HCT116 (cell line): Measurements from ENCODE around the gene DAP. TPM values are rescaled to one million over a fixed set of nuclear protein-coding genes. Genes with fewer than 3 reads are reported as not detected.

Source experiments
- ATAC-seq: fragments of 200-7000 bp; cut with Tn5 transposase; 2 replicates; pipeline ENCODE4 v1.9.1; 2020; ENCODE audit warnings: mild to moderate bottlenecking, moderate library complexity
- BruUV-seq: library from RNA; stranded (reverse); fragments of 400-500 nt; replicated peaks from 2 replicates; lab custom pipeline; 2021; lab: Mats Ljungman, UMichigan
- CTCF ChIA-PET: fragments of 300-600 bp; sonication (Branson Sonifier 250); formaldehyde crosslinking; loops from one replicate; lab custom pipeline; 2021; ENCODE audit warnings: antibody characterized with exemption; lab: Charles Lee
- POLR2A ChIA-PET: fragments of 300-600, 350-600 bp; sonication (Branson Sonifier 250); formaldehyde crosslinking; loops from one replicate; lab custom pipeline; 2021; ENCODE audit warnings: antibody characterized with exemption; lab: Charles Lee
- RAD21 ChIA-PET, 2 experiments: fragments of 300-600 bp; sonication (Branson Sonifier 250); formaldehyde crosslinking; loops; one replicate each; lab custom pipeline; 2023; ENCODE audit warnings: low total read pairs in 2 of 2; ENCODE audit not compliant: uncharacterized antibody in 2 of 2, unreplicated experiment in 2 of 2, low non-redundant PET in 1 of 2; lab: Charles Lee
- DNase-seq: peaks from one replicate; pipeline ENCODE4 v3.0.0-alpha.2; 2010; ENCODE audit warnings: low read depth, low spot score
- H2AFZ ChIP-seq: fragments of 200-600 bp; shearing (Covaris generic), sonication (generic); 2 replicates; pipeline ENCODE4 v1.6.1; 2017; ENCODE audit warnings: low read depth, mixed run types, mixed read lengths, antibody characterized with exemption, low read length; ENCODE audit not compliant: poor library complexity, severe bottlenecking
- H3K27ac ChIP-seq: 2 replicates; pipeline ENCODE4 v1.5.1; 2012; ENCODE audit warnings: low read depth, low read length
- H3K27me3 ChIP-seq: fragments of 200-600 bp; sonication (generic); 2 replicates; pipeline ENCODE4 v1.6.1; 2016; ENCODE audit warnings: mixed run types, low read length, mixed read lengths; ENCODE audit not compliant: insufficient read depth
- H3K36me3 ChIP-seq, 2 experiments: fragments of 200-500 bp in 1 of 2; fragments of 200-600 bp in 1 of 2; sonication (Bioruptor generic) in 1 of 2; sonication (generic) in 1 of 2; 2 replicates each; pipeline versions ENCODE4 v1.5.1 to v1.6.1; 2014 to 2016; ENCODE audit warnings: low read length in 2 of 2, inconsistent platforms in 1 of 2, mixed read lengths in 1 of 2, mixed run types in 1 of 2; ENCODE audit not compliant: insufficient read depth in 2 of 2, control insufficient read depth in 1 of 2
- H3K4me1 ChIP-seq, 2 experiments: fragments of 200-600 bp in 1 of 2; sonication (generic) in 1 of 2; 2 replicates each; pipeline versions ENCODE4 v1.5.1 to v1.6.1; 2012 to 2017; ENCODE audit warnings: low read length in 2 of 2, inconsistent platforms in 1 of 2, mild to moderate bottlenecking in 1 of 2, mixed read lengths in 1 of 2, mixed run types in 1 of 2, moderate library complexity in 1 of 2; ENCODE audit not compliant: insufficient read depth in 2 of 2, control insufficient read depth in 1 of 2
- H3K4me2 ChIP-seq: fragments of 200-600 bp; sonication (generic); 2 replicates; pipeline ENCODE4 v1.6.1; 2017; ENCODE audit warnings: mixed run types, low read length, mixed read lengths
- H3K4me3 ChIP-seq, 2 experiments: fragments of 200-600 bp in 1 of 2; sonication (generic) in 1 of 2; replicated peaks in 1 of 2; 2 replicates each; pipeline ENCODE4 v1.5.1; 2011 to 2016; ENCODE audit warnings: low read length in 2 of 2, control low read depth in 1 of 2, low read depth in 1 of 2, mild to moderate bottlenecking in 1 of 2, mixed read lengths in 1 of 2, mixed run types in 1 of 2
- H3K79me2 ChIP-seq: fragments of 200-600 bp; sonication (generic); 2 replicates; pipeline ENCODE4 v1.6.1; 2017; ENCODE audit warnings: mild to moderate bottlenecking, mixed run types, low read length, moderate library complexity, mixed read lengths; ENCODE audit not compliant: insufficient read depth
- H3K9ac ChIP-seq: fragments of 200-600 bp; sonication (generic); 2 replicates; pipeline ENCODE4 v1.6.1; 2016; ENCODE audit warnings: low read length, mixed read lengths
- H3K9me2 ChIP-seq: fragments of 200-600 bp; sonication (generic), shearing (Covaris generic); 2 replicates; pipeline ENCODE4 v1.6.1; 2017; ENCODE audit warnings: mixed run types, mild to moderate bottlenecking, moderate library complexity; ENCODE audit not compliant: insufficient read depth
- H3K9me3 ChIP-seq, 2 experiments: fragments of 200-500 bp in 1 of 2; fragments of 200-600 bp in 1 of 2; sonication (Bioruptor generic) in 1 of 2; sonication (generic) in 1 of 2; 2 replicates each; pipeline ENCODE4 v1.6.1; 2014 to 2017; ENCODE audit warnings: low read length in 2 of 2, mixed read lengths in 2 of 2, inconsistent platforms in 1 of 2, low read depth in 1 of 2, mild to moderate bottlenecking in 1 of 2, mixed run types in 1 of 2, moderate library complexity in 1 of 2; ENCODE audit not compliant: control insufficient read depth in 1 of 2, insufficient read depth in 1 of 2
- H4K20me1 ChIP-seq: fragments of 200-600 bp; sonication (generic), shearing (Covaris generic); 2 replicates; pipeline ENCODE4 v1.6.1; 2017; ENCODE audit warnings: mixed run types, mild to moderate bottlenecking, moderate library complexity; ENCODE audit not compliant: insufficient read depth
- ATF3 ChIP-seq: IDR thresholded peaks from 2 replicates; pipeline ENCODE4 v1.6.1; 2012
- CTCF ChIP-seq, 3 experiments: fragments of 200-600 bp in 1 of 3; sonication (generic) in 1 of 3; IDR thresholded peaks in 2 of 3; conservative IDR thresholded peaks in 1 of 3; 2 replicates each; pipeline ENCODE4 v1.5.1; 2012 to 2017; ENCODE audit warnings: low read depth in 2 of 3, low read length in 2 of 3, antibody characterized with exemption in 1 of 3, borderline replicate concordance in 1 of 3, control low read depth in 1 of 3, mild to moderate bottlenecking in 1 of 3, mixed read lengths in 1 of 3, mixed run types in 1 of 3, moderate library complexity in 1 of 3; ENCODE audit not compliant: insufficient read depth in 1 of 3
- EZH2 ChIP-seq: fragments of 200-600 bp; sonication (generic); IDR thresholded peaks from 2 replicates; pipeline ENCODE4 v1.6.1; 2017; ENCODE audit warnings: antibody characterized with exemption, mixed run types
- EZH2phosphoT487 ChIP-seq: fragments of 200-600 bp; IDR thresholded peaks from 2 replicates; pipeline ENCODE4 v1.6.1; 2018; ENCODE audit warnings: antibody characterized with exemption, borderline replicate concordance
- FOSL1 ChIP-seq: IDR thresholded peaks from 2 replicates; pipeline ENCODE4 v1.6.1; 2012; ENCODE audit warnings: low read depth
- JUND ChIP-seq: IDR thresholded peaks from 2 replicates; pipeline ENCODE4 v1.6.1; 2012
- MAX ChIP-seq: IDR thresholded peaks from 2 replicates; pipeline ENCODE4 v1.6.1; 2012
- RAD21 ChIP-seq: IDR thresholded peaks from 2 replicates; pipeline ENCODE4 v1.6.1; 2012; ENCODE audit warnings: low read depth, mild to moderate bottlenecking
- REST ChIP-seq: IDR thresholded peaks from 2 replicates; pipeline ENCODE4 v1.6.1; 2012; ENCODE audit warnings: low read depth
- SIN3A ChIP-seq: IDR thresholded peaks from 2 replicates; pipeline ENCODE4 v1.6.1; 2012; ENCODE audit warnings: low read depth
- SP1 ChIP-seq: IDR thresholded peaks from 2 replicates; pipeline ENCODE4 v1.6.1; 2012; ENCODE audit warnings: low read depth
- TCF7L2 ChIP-seq: IDR thresholded peaks from 2 replicates; pipeline ENCODE4 v1.7.0; 2011; ENCODE audit warnings: borderline replicate concordance, inconsistent platforms; ENCODE audit not compliant: insufficient read depth, insufficient read length; ENCODE audit errors: extremely low read depth
- YY1 ChIP-seq: IDR thresholded peaks from 2 replicates; pipeline ENCODE4 v1.6.1; 2011; ENCODE audit warnings: low read length, low read depth, moderate library complexity, mild to moderate bottlenecking; ENCODE audit not compliant: insufficient replicate concordance; ENCODE audit errors: extremely low read depth
- ZFX ChIP-seq: fragments of 450-650 bp; IDR thresholded peaks from 2 replicates; pipeline ENCODE4 v1.6.1; 2017
- intact Hi-C: fragments of 100-400 bp; cut with micrococcal nuclease; formaldehyde crosslinking; loops from 2 replicates; pipeline ENCODE4 v1.10.0; 2022
- total RNA-seq: library from RNA; stranded (reverse); gene quantifications from one replicate; pipeline ENCODE4 v1.2.1, GENCODE V29; 2021; ENCODE audit not compliant: unreplicated experiment

Gene DAP
- total RNA-seq, 1 experiment from 2014 or later: 59.1 TPM

GRCh38 chr5:10677533-10677932 lies 83.5 kb downstream of the DAP start:
- no peak overlapping the region for H3K9ac ChIP-seq
- H3K4me2 ChIP-seq: no peak overlapping the region
- ChIA-PET CTCF (no interaction called here), RAD21 (no interaction called here), POLR2A (no interaction called here)
- intact Hi-C loops: no loop called here
- no peak overlapping the region for H2AFZ ChIP-seq
- H3K79me2 ChIP-seq: no peaks in the 10 kb centered on the region
- peaks cover 0 to 3% of the 10 kb centered on the region in 2 experiments; a peak in 2 of 4 replicates for H3K36me3 ChIP-seq
- no peak for ATAC-seq
- no peaks in the 10 kb centered on the region for H3K9me2 ChIP-seq
- H3K27me3 ChIP-seq: no peaks in the 10 kb centered on the region
- no peaks in the 10 kb centered on the region for H3K9me3 ChIP-seq
- no peak overlapping the region for H3K4me3 ChIP-seq
- BruUV-seq: no TSS peak
- TF ChIP-seq MAX (no peak), SP1 (no peak), REST (no peak), CTCF (IDR thresholded peaks at IDR 0.05 in 2 of 3, conservative IDR thresholded peaks at IDR 0.05 in 1 of 3; ENCODE audit: borderline replicate concordance in 1 of 3, insufficient read depth in 1 of 3, low read depth in 2 of 3, low read length in 2 of 3) (no peak), YY1 (no peak), TCF7L2 (no peak), EZH2 (no peak), RAD21 (no peak), JUND (no peak), EZH2phosphoT487 (no peak), SIN3A (no peak), ZFX (no peak), ATF3 (no peak), FOSL1 (no peak)
- H3K27ac ChIP-seq: no peak overlapping the region
- no peaks in the 10 kb centered on the region for H4K20me1 ChIP-seq
- H3K4me1 ChIP-seq: no peaks in the 10 kb centered on the region
- no peak for DNase-seq
